OCI-LY1 (cell line): ENCODE measurements around the gene TCF4.

Experiments
- CTCF ChIP-seq: fragments of 200-600 bp; sonication (generic), shearing (Covaris generic); IDR thresholded peaks from 2 replicates; pipeline ENCODE4 v1.5.1; 2017; ENCODE audit warnings: mild to moderate bottlenecking, antibody characterized with exemption, low read length, moderate library complexity, mixed read lengths
- EZH2 ChIP-seq: fragments of 200-600 bp; sonication (generic), shearing (Covaris generic); IDR thresholded peaks from 2 replicates; pipeline ENCODE4 v1.8.0; 2017; ENCODE audit warnings: borderline replicate concordance, mixed run types, mild to moderate bottlenecking, antibody characterized with exemption, low read length, moderate library complexity, mixed read lengths

GRCh38 chr18:55336438-55337100 is 251.4 kb downstream of the TCF4 start:
- TF ChIP-seq CTCF (no peak), EZH2 (no peak)
